Hepatocyte (in vitro differentiated cells): ENCODE results near the gene MID2. TPM values are rescaled to one million over a fixed set of nuclear protein-coding genes. Genes with fewer than 3 reads are reported as not detected.

Experiments
- DNase-seq: peaks from one replicate; pipeline ENCODE4 v3.0.0-alpha.2; 2016; ENCODE audit warnings: low spot score
- H2AFZ ChIP-seq: fragments of 200-600 bp; sonication (generic); 2 replicates; pipeline ENCODE4 v1.6.0; 2016; ENCODE audit warnings: antibody characterized with exemption, mild to moderate bottlenecking
- H3K27ac ChIP-seq: fragments of 200-600 bp; sonication (generic); 2 replicates; pipeline ENCODE4 v1.5.1; 2016; ENCODE audit warnings: mild to moderate bottlenecking
- H3K27me3 ChIP-seq: fragments of 200-600 bp; sonication (generic); 2 replicates; pipeline ENCODE4 v1.6.1; 2016
- H3K36me3 ChIP-seq: fragments of 200-600 bp; sonication (generic); replicated peaks from 2 replicates; pipeline ENCODE4 v1.5.1; 2016; ENCODE audit warnings: low read depth; ENCODE audit not compliant: insufficient read depth
- H3K4me1 ChIP-seq: fragments of 200-600 bp; sonication (generic); 2 replicates; pipeline ENCODE4 v1.5.1; 2016; ENCODE audit warnings: mild to moderate bottlenecking, moderate library complexity; ENCODE audit not compliant: insufficient read depth
- H3K4me2 ChIP-seq: fragments of 200-600 bp; sonication (generic); 2 replicates; pipeline ENCODE4 v1.6.0; 2016
- H3K4me3 ChIP-seq: fragments of 200-600 bp; sonication (generic); 2 replicates; pipeline ENCODE4 v1.5.1; 2016; ENCODE audit warnings: mild to moderate bottlenecking
- H3K79me2 ChIP-seq: fragments of 200-600 bp; sonication (generic); 2 replicates; pipeline ENCODE4 v1.6.0; 2017; ENCODE audit warnings: mild to moderate bottlenecking
- H3K9me2 ChIP-seq: fragments of 200-600 bp; sonication (generic); replicated peaks from 2 replicates; pipeline ENCODE4 v1.6.0; 2017; ENCODE audit warnings: mild to moderate bottlenecking; ENCODE audit not compliant: insufficient read depth
- H3K9me3 ChIP-seq: fragments of 200-600 bp; sonication (generic); 2 replicates; pipeline ENCODE4 v1.5.1; 2016; ENCODE audit warnings: low read depth, mild to moderate bottlenecking
- H4K20me1 ChIP-seq: fragments of 200-600 bp; sonication (generic); 2 replicates; pipeline ENCODE4 v1.6.0; 2016; ENCODE audit warnings: mild to moderate bottlenecking; ENCODE audit not compliant: insufficient read depth, poor library complexity, severe bottlenecking
- EZH2 ChIP-seq: fragments of 200-600 bp; sonication (generic); IDR thresholded peaks from 2 replicates; pipeline ENCODE4 v1.6.1; 2016; ENCODE audit warnings: antibody characterized with exemption, mild to moderate bottlenecking, borderline replicate concordance
- EZH2phosphoT487 ChIP-seq: fragments of 200-600 bp; sonication (generic); IDR thresholded peaks from one replicate; pipeline ENCODE4 v1.6.1; 2018; ENCODE audit warnings: antibody characterized with exemption, mild to moderate bottlenecking, low read depth, moderate library complexity; ENCODE audit not compliant: unreplicated experiment, severe bottlenecking
- WGBS: methylation state at CpG from one replicate; pipeline ENCODE4 v1.1.6; 2016; ENCODE audit warnings: low lambda C conversion rate; ENCODE audit errors: missing lambda C conversion rate; 5-methylcytosine and 5-hydroxymethylcytosine counted together
- polyA plus RNA-seq: library from polyadenylated mRNA; unstranded; fragments of >200 nt; fragmentation: Nextera tagmentation; extraction: Ambion mirVana; gene quantifications from 2 replicates; pipeline ENCODE4 v1.2.1, GENCODE V29; 2016
- total RNA-seq: library from RNA; depleted of rRNA; stranded (reverse); fragments of >200 nt; gene quantifications from 2 replicates; pipeline ENCODE4 v1.2.3, GENCODE V29; 2014
- TF ChIP-seq, protein P1 (sequence below): fragments of 200-600 bp; sonication (generic); IDR thresholded peaks from 2 replicates; pipeline ENCODE4 v1.5.1; 2016; ENCODE audit warnings: antibody characterized with exemption, mild to moderate bottlenecking; ENCODE audit not compliant: poor library complexity

The MID2 gene
- total and polyA plus RNA-seq, 2 experiments from 2014 or later: 4.4 to 17.6 TPM

DNA sequence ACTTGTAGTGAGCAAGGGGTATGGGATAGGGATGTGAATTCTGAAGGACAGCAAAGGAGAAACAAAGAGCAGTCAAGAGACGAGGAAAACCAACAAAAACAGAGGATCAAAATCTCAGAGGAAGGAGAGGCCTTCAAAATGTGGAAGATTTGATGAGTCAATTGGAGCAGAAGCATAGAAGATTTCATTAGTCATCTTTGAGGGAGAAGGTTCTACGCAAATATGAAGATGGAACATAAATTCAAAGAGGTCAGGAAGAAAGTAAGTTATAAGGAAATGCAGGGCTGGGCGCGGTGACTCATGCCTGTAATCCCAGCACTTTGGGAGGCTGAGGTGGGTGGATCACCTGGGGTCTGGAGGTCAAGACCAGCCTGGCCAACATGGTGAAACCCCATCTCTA lies 35.4 kb downstream of the MID2 start:
- WGBS: 93% methylated on average over 4 of the region's 4 CpGs
- no peaks in the 10 kb centered on the region for H3K9me3 ChIP-seq
- no peaks in the 10 kb centered on the region for H3K4me1 ChIP-seq
- no peak for DNase-seq
- H3K79me2 ChIP-seq: no peaks in the 10 kb centered on the region
- no peak overlapping the region for H2AFZ ChIP-seq
- H3K4me2 ChIP-seq: no peak overlapping the region
- H4K20me1 ChIP-seq: no peaks in the 10 kb centered on the region
- no peaks in the 10 kb centered on the region for H3K27me3 ChIP-seq
- H3K9me2 ChIP-seq: no peaks in the 10 kb centered on the region
- no peak overlapping the region for H3K4me3 ChIP-seq
- H3K36me3 ChIP-seq: no peaks in the 10 kb centered on the region
- TF ChIP-seq EZH2phosphoT487 (no peak), EZH2 (no peak)
- TF ChIP-seq, protein P1, sequence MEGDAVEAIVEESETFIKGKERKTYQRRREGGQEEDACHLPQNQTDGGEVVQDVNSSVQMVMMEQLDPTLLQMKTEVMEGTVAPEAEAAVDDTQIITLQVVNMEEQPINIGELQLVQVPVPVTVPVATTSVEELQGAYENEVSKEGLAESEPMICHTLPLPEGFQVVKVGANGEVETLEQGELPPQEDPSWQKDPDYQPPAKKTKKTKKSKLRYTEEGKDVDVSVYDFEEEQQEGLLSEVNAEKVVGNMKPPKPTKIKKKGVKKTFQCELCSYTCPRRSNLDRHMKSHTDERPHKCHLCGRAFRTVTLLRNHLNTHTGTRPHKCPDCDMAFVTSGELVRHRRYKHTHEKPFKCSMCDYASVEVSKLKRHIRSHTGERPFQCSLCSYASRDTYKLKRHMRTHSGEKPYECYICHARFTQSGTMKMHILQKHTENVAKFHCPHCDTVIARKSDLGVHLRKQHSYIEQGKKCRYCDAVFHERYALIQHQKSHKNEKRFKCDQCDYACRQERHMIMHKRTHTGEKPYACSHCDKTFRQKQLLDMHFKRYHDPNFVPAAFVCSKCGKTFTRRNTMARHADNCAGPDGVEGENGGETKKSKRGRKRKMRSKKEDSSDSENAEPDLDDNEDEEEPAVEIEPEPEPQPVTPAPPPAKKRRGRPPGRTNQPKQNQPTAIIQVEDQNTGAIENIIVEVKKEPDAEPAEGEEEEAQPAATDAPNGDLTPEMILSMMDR: no peak
- no peak overlapping the region for H3K27ac ChIP-seq

DNA sequence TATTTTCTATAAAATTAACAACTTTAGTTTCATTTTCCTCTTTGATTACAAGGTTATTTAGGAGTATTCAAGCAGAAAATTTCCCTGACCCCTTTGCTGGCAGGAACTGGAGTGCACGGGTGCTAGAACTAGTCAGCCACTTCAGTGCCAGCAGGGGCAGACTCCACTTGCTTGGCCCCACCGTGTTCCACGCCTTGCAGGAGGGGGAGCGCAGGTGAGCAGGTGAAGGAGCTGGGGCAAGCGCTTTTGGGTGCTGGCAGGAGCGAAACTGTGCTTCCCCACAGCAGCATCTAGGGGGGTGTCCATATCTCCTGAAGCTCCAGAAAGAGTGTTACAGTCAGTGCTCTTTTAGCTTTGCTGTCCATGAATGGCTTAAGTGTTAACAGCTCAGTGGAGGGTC lies 45.5 kb downstream of the MID2 start:
- no peaks in the 10 kb centered on the region for H3K36me3 ChIP-seq
- no peaks in the 10 kb centered on the region for H4K20me1 ChIP-seq
- H3K27me3 ChIP-seq: no peaks in the 10 kb centered on the region
- 76% methylated on average over 6 of the region's 6 CpGs for WGBS
- no peak overlapping the region for H2AFZ ChIP-seq
- no peaks in the 10 kb centered on the region for H3K79me2 ChIP-seq
- no peak overlapping the region for H3K4me2 ChIP-seq
- H3K9me2 ChIP-seq: no peaks in the 10 kb centered on the region
- no peaks in the 10 kb centered on the region for H3K4me1 ChIP-seq
- H3K9me3 ChIP-seq: no peaks in the 10 kb centered on the region
- no peak overlapping the region for H3K4me3 ChIP-seq
- DNase-seq: no peak
- TF ChIP-seq, protein P1: no peak
- no peak for TF ChIP-seq EZH2
- TF ChIP-seq EZH2phosphoT487: no peak
- H3K27ac ChIP-seq: no peak overlapping the region

DNA sequence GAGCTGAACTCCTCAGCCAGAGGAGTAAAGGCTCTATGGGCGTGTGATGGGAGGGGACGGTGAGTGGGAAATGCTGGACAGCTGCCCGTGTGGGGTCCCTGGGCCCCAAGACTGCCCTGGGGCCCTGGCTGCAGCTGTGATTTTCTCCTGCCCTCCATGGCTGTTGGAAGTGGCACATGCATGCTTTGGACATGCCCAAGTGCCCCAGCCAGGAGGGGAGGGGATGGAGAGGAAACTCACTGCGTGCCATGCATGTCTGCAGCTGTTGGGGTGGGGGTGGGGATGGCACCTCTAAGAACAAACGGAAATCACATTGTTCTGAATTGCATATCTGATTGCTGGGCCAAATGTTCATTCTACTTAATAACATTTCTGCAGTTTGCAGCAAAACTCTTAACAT lies 52.4 kb downstream of the MID2 start:
- no peak overlapping the region for H3K4me3 ChIP-seq
- H3K36me3 ChIP-seq: no peaks in the 10 kb centered on the region
- H3K27me3 ChIP-seq: no peaks in the 10 kb centered on the region
- no peaks in the 10 kb centered on the region for H3K9me2 ChIP-seq
- no peak overlapping the region for H3K4me2 ChIP-seq
- WGBS: 80% methylated on average over 5 of the region's 5 CpGs
- no peaks in the 10 kb centered on the region for H3K79me2 ChIP-seq
- DNase-seq: no peak
- no peaks in the 10 kb centered on the region for H3K4me1 ChIP-seq
- no peaks in the 10 kb centered on the region for H4K20me1 ChIP-seq
- no peaks in the 10 kb centered on the region for H3K9me3 ChIP-seq
- no peak for TF ChIP-seq EZH2
- TF ChIP-seq EZH2phosphoT487: no peak
- TF ChIP-seq, protein P1: no peak
- H3K27ac ChIP-seq: no peak overlapping the region
- no peak overlapping the region for H2AFZ ChIP-seq
